GM21786 (cell line): Measurements from ENCODE around the gene PSMA7.

Source experiments
- ATAC-seq: cut with Tn5 transposase; IDR thresholded peaks from one replicate; pipeline ENCODE4 v1.9.1; 2021; ENCODE audit not compliant: unreplicated experiment

PSMA7 gene

GRCh38 chr20:62137478-62138203, 5.6 kb downstream of the PSMA7 start:
- ATAC-seq = no peak

DNA sequence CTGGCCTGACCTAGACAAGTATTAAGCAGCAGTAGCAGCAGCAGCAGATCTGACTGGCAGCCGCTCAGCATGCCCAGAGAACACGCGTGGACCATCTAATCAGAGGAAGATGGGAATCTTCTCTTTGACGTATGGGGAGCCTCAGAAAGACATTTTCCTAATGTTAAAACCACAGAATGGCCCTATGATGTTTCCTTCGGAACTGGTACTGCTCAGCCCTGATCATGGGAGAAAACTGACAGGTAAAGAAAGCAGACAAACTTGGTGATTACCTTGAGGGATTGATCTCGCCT, 6.2 kb downstream of the PSMA7 start:
- no peak for ATAC-seq

- ATAC-seq = no peak
Observed at GRCh38 chr20:62136283-62137091, 6.7 kb downstream of the PSMA7 start.

DNA sequence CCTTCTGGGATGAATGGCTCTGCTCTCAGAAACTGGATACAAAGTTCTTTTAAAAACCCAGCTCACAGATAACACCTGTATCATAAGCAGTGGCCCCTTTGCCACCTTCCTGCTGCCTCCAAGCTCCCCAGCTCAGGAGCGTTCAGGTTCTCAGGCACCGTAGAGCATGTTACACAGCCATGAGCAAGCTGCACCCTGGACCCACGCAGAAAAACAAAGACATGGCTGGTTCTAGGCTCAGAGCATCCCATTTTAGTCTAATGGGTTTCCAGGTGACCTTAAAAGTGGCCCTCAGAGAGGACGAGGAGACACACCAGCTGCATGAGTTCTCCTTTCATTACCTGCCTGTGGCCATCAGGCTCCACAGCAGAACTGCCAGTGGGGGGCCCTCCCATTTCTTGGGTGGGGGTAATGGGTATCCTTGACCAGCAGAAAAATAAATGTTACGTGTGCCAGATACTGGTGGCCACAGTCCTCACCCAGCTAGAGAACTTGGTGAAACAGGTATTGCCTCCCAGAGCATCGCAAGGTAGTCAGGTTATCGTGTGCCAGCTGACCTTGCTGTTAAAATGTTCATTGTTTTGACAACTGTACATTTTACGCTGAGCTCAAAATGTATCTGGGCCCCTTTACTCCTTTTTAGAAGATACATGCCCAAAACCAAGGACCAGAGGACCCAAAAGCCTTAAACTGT, 7.5 kb downstream of the PSMA7 start:
- no peak for ATAC-seq

- no peak for ATAC-seq
Observed at GRCh38 chr20:62134735-62135231, 8.4 kb downstream of the PSMA7 start.

GRCh38 chr20:62133864-62134263, 9.3 kb downstream of the PSMA7 start:
- ATAC-seq = no peak

- no peak for ATAC-seq
Observed at GRCh38 chr20:62133051-62133845, 9.9 kb downstream of the PSMA7 start.

- ATAC-seq = no peak
Observed at GRCh38 chr20:62132421-62132820, 10.8 kb downstream of the PSMA7 start.

GRCh38 chr20:62131560-62132320, 11.5 kb downstream of the PSMA7 start:
- ATAC-seq = no peak

- no peak for ATAC-seq
Observed at GRCh38 chr20:62129731-62130531, 13.3 kb downstream of the PSMA7 start.

- ATAC-seq = no peak
Observed at GRCh38 chr20:62128502-62128901, 14.7 kb downstream of the PSMA7 start.

DNA sequence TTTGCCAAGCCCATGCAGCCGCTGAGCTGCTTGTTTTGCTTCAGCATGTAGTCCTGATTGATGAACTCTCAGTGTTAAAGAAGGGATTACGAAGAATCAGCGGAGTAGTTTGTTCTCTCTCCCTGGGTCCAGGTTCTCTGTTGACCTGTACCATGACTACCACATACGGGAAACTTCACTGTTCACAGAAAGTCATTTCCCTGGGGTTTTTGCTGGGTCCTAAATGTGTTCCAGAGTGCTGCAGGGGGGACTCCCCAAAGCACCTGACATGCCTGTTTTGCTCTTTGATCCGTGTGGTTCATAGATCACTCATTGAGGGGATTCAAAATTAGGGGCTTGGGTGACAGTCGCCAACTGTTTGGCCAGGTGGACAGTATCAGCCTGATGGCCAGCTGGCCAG, 15.4 kb downstream of the PSMA7 start:
- no peak for ATAC-seq

GRCh38 chr20:62126141-62126540, 17.1 kb downstream of the PSMA7 start:
- no peak for ATAC-seq

DNA sequence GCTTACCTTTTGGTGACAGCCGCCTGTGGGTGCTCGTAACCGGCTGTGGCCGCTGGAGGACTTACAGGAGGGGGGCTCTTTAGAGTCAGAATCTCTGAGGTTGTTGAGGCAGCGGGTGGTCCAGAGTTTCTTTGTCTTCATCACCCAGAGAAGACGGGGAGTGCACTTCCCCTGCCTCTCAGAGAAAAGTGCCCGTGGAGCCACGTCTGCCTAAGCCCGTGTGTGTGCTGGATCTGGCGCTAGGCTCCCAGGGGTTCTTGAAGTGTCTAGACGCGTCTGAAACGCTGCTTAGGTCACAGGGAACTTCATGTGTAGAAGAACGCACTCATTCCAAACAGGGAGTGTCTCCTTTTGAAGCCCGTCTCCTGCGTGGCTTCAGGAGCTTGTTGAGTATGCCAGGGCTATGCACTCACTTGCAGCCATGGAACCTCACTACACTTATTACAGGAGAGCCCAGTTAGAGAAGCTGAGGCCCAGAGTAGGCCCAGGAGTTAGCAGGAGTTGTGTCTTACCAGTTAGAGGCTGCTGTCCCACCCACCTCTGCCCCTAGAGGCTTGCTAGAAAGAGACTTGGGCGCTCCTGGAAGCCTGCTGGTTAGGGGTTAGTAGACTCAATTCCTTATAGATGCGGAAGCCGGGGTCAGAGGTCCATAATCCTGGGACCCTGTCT, 19.6 kb downstream of the PSMA7 start:
- ATAC-seq = no peak

DNA sequence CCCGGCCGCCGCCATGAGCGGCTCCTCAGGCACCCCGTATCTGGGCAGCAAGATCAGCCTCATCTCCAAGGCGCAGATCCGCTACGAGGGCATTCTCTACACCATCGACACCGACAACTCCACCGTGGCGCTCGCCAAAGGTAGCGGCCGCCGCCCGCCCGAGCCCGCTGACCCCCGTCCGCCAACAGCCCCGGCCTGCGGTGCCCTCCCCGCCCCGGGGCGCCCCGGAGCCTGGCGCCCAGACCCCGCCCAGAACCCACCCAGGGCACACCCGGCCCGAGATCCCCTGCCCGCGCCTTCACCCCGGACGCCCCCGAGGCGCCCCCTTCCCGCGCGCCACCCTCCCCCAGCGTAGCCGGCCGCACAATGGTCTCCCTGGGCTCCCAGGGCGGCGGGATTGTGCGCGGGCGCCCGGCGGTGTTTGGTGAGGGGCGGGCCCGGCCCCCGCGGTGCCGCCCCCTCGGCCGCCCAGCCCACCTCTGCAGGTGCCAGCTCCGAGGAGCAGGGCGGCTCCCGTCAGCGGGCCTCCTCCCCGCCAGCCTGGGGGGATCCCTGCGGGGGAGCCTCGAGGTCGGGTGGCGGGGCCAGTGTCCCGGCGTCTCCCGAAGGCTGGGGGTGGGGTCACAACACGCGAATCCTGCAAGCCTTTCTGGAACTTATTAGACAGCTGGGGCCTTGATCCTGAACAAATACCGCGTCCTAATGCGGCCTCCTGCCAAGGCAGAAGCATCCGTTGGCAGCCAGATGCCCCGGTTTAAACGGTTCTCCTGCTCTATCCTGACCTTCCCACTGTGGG, 20.3 kb downstream of the PSMA7 start:
- peak; percentile 3 for ATAC-seq

- peak; percentile 74 for ATAC-seq
Observed at GRCh38 chr20:62121776-62122653, 21.2 kb downstream of the PSMA7 start, which contains the start of gene LSM14B. TSS of gene LSM14B (plus strand) at chr20:62122475. CDS start at chr20:62122667, 192 bp downstream.
